ENCODE data around the gene TMEM229A. TPM values are rescaled to one million over a fixed set of nuclear protein-coding genes. Genes with fewer than 3 reads are reported as not detected.
"Not testable (repeated sequence)": the region's sequence is repeated elsewhere in the genome, so short reads cannot be mapped to it uniquely, and the experiment has no call there.

The TMEM229A gene
- total RNA-seq, 1 donor from 2014 or later, result not detected

- peak in 1 of 2 donors; percentile 11 for DNase-seq (ENCODE audit: low read depth in 2 of 2)
Observed at GRCh38 chr7:124033095-124033806, 384 bp upstream of the TMEM229A start.

GRCh38 chr7:124031919-124032318 lies 948 bp downstream of the TMEM229A start:
- DNase-seq (ENCODE audit: low read depth in 2 of 2), result no peak

DNA sequence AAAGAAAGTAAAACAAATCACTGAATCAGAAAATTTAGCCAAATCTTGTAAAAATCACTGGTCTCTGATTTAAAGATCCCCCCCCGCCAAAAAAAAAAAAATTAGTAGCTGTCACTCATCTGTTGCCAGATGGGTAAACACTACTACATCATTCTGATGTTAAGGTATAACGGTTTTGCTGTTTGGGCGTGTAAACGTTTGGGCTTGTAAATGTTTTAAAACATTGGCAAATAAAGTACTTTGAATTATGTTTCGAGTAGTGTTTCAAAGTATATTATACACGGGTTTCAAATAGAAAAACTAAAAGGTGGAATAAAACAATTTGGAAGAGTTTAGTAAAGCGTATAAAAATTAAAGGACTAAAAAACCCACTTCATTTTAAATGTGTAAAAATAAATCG lies 1.5 kb downstream of the TMEM229A start:
- DNase-seq (ENCODE audit: low read depth in 2 of 2), result no peak

GRCh38 chr7:124030964-124031363 lies 1.9 kb downstream of the TMEM229A start:
- no peak for DNase-seq (ENCODE audit: low read depth in 2 of 2)

DNA sequence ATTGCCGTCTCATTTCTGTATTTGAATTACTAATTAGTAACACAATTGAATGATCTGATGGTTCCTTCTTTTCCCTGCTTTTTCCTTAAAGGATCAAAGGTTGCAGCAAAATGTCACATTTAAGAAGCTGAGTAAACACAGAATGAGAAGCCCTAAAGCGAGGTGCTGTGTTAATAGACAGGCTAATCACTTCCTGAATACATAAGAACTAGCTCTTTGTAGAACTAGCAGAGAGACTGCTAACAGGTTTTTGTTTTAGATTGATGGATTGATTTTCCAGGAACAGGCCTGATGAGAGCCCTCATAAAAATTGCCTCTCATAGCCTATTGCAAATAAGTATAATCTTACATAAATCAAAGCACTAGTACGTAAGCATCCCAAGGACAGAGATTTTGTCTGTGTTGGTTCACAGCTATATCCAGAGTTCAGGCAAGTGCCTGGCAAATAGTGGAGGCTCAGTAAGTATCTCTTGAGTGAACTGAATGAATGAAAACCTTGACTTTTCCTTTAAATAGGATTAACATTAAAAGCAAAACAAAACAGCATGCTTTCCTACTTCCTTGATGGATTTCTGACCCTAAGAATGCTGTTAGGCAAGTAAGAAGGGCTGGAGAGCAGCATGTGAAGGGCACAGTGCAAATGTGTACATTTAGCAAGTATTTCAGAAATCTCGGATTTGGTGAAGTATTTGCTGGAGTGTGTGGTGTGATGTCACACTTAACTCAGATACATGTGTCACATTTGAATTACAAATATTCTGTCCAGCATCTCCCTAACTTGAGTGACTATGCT lies 3.3 kb downstream of the TMEM229A start:
- no peak for DNase-seq (ENCODE audit: low read depth in 2 of 2)

DNA sequence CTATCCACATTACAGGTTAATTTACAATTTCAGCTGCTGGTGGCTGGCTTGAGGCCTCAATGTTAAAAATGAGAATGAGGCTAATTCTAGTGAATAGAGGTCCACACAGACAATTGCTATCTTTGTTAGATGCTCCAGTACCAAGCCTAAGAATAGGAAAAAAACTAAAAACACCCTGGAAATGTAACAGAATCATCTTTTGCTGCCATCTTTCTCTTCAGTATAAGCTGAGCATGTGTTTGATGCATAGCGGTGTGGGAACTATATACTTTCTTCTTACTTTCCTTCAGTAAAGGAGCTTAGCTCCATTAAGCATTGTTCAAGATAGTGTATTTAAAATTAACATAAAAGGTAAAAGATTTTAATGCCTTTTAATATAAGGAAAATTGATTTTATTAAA lies 5.6 kb downstream of the TMEM229A start:
- DNase-seq (ENCODE audit: low read depth in 2 of 2), result no peak

- not testable (repeated sequence) for DNase-seq (ENCODE audit: low read depth in 2 of 2)
Observed at GRCh38 chr7:124024329-124024728, 8.5 kb downstream of the TMEM229A start.

- DNase-seq (ENCODE audit: low read depth in 2 of 2), result no peak
Observed at GRCh38 chr7:124022551-124022950, 10.3 kb downstream of the TMEM229A start.

DNA sequence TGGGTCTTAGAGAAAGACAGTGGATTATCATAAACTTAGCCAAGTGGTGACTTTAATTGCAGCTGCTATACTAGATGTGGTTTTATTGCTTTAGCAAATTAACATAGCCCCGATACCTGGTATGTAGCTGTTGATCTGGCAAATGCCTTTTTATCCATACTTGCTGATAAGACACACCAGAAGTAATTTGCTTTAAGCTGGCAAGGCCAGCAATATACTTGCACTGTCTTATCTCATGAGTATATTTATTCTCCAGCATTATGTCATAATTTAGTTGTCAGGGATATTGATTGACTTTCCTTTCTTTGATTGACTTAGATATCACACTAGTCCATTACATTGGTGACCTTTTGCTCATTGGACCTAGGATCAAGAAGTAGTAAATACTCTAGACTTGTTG lies 12.8 kb downstream of the TMEM229A start:
- DNase-seq (ENCODE audit: low read depth in 2 of 2), result no peak

GRCh38 chr7:124013306-124013705 lies 19.6 kb downstream of the TMEM229A start:
- DNase-seq (ENCODE audit: low read depth in 2 of 2), result no peak

DNA sequence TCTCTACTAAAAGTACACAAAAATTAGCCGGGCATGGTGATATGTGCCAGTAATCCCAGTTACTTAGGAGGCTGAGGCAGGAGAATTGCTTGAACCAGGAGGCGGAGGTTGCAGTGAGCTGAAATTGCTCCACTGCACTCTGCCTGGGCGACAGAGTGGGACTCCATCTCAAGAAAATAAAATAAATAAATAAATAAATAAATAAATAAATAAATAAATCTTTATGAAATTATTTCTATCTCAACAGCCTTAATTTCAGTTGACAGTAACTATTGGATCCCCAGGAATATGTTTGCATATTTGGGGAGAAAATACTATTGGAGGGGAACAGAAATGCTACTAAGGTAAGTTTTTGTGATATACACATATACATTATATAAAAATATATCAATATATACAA lies 20.0 kb downstream of the TMEM229A start:
- no peak for DNase-seq (ENCODE audit: low read depth in 2 of 2)

DNA sequence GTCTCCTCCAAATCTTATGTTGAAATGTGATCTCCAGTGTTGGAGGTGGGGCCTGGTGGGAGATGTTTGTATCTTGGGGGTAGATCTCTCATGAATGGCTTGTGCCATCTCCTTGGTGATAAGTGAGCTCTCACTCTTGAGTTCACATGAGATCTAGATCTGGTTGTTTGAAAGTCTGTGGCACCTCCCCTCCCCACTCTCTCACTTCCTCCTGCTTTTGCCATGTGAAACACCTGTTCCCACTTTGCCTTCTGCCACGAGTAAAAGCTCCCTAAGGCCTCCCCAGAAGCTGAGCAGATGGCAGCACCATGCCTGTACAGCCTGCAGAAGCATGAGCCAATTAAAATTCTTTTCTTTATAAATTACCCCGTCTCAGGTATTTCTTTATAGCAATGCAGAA lies 23.5 kb downstream of the TMEM229A start:
- DNase-seq (ENCODE audit: low read depth in 2 of 2), result no peak

DNA sequence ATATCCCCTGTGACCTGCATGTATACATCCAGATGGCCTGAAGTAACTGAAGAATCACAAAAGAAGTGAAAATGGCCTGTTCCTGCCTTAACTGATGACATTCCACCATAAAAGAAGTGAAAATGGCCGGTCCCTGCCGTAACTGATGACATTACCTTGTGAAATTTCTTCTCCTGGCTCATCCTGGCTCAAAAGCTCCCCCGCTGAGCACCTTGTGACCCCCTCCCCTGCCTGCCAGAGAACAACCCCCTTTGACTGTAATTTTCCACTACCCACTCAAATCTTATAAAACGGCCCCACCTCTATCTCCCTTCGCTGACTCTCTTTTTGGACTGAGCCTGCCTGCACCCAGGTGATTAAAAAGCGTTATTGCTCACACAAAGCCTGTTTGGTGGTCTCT lies 24.6 kb downstream of the TMEM229A start:
- DNase-seq (ENCODE audit: low read depth in 2 of 2), result not testable (repeated sequence)

DNA sequence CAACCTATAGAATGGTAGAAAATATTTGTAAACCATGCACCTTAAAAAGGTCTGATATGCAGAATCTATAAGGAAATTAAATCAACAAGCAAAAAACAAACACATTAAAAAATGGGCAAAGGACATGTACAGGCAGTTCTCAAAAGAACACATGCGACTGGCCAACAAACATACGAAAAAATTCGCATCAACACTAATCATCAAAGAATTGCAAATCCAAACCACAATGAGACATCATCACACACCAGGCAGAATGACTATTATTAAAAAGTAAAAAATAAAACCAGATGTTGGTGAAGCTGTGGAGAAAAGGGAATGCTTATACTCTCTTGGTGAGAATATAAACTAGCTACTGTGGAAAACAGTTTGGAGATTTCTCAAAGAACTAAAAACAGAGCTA lies 33.2 kb downstream of the TMEM229A start:
- no peak for DNase-seq (ENCODE audit: low read depth in 2 of 2)

GRCh38 chr7:123998921-123999320 lies 33.9 kb downstream of the TMEM229A start:
- no peak for DNase-seq (ENCODE audit: low read depth in 2 of 2)

DNA sequence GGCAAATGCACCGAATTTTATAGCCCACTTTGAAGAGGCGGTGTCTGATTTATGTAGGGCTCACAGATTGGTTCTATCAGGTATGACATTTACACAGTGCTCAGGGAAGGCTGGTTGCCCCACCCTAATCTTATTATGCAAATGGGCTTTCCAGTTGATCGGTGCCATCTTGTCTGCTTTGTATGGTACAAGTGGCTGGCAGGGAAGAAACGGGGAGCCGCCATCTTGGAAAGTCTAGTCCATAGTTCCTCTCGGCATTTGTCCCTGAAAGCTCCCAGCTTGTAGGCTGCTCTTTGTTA lies 36.6 kb downstream of the TMEM229A start:
- DNase-seq (ENCODE audit: low read depth in 2 of 2), result no peak

DNA sequence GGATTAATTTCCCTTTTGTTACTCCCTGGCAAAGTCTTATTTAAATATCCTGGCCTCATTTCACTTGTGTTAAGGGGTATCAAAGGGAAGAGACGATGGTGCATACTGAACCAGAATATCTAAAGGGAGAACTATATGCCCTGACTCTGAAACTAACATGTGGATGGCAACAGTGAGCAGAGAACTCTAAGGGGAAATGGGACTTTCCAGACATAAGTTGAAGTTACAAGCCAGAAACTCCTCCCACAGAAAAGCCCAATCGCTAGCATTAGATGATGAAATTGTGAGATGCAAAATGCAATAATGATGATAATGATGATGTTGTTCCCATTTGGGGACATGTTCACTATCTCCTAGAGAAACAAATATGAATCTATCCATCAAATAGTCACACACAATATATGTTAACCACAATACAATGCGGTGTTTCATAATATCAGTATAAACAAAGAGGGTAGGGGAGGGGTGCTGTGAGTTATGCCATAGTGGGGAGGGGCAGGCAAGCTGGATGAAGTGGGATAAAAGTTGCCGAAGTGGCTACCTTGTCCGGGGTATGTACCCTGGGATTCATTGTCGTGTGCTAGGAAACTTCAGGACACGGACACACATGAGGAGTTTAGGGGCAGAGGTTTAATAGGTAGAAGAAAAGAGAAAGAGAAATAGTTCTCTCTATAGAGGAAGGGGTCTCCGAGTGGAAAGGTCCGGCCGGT lies 37.1 kb downstream of the TMEM229A start:
- no peak for DNase-seq (ENCODE audit: low read depth in 2 of 2)

DNA sequence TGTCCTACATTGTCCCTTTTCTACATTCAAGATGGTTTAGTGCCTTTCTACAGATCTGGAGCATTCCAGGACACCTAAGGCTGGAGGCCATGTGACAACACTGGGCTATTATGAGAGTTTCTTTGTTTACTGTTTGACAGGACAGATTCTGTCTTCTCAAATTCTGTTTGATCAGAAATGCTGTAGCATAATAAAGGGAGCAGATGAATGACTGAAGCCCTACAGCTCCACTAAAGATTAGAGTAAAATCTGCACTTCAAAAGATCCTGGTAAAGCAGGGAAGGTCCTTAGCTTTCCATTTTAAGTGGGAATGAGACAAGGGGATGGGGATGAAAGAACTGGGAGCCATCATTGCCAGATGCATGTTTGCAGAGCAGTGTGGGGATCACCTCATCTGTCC lies 38.4 kb downstream of the TMEM229A start:
- no peak for DNase-seq (ENCODE audit: low read depth in 2 of 2)

DNA sequence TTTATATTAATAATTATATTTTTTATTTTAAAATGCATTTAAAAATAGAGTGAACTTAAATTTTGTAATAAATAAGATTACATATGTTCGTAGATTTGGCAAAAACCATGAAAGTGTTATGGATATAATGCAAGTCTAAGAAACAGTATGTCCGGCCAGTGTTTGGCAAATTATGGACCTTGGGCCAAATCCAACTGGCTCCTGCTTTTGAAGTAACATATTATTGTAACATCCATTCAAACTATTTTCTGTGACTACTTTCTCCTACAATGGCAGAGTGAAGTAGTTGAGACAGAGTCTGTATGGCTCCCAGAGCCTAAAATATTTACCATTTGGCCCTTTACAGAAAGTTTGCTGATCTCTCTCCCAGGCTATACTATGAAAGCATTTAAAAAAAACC lies 38.9 kb downstream of the TMEM229A start:
- DNase-seq (ENCODE audit: low read depth in 2 of 2), result no peak

DNA sequence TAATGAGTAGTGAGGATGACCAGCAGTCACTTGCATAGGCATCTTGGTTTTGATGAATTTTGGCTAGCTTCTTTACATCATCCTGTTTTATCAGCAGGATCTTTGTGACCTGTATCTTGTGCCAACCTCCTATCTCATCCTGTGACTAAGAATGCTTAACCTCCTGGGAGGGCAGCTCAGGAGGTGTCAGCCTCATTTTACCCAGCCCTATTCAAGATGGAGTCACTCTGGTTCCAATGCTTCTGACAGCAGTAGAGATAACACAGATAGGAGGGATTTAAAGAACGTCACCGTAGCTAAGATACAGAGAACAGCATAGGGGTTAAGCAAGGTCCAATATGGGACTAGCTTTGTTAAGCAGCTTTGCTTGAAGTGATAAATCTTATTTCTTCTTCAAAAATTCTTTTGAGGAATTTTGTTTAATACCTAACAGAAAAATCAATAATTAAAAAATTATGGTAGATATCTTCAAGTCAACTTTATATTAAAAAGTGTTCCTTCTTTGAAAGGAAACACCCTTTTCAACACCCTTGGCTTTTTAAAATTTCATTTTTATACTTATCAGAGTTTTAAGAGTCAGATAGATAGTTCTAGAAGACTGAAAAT lies 39.9 kb downstream of the TMEM229A start:
- no peak for DNase-seq (ENCODE audit: low read depth in 2 of 2)

GRCh38 chr7:123987445-123987844 lies 45.4 kb downstream of the TMEM229A start:
- DNase-seq (ENCODE audit: low read depth in 2 of 2), result no peak
